HCT116 (cell line): ENCODE measurements around the gene MAML1. TPM values are rescaled to one million over a fixed set of nuclear protein-coding genes. Genes with fewer than 3 reads are reported as not detected.

Experiments
- ATAC-seq: fragments of 200-7000 bp; cut with Tn5 transposase; 2 replicates; pipeline ENCODE4 v1.9.1; 2020; ENCODE audit warnings: mild to moderate bottlenecking, moderate library complexity
- BruUV-seq: library from RNA; stranded (reverse); fragments of 400-500 nt; replicated peaks from 2 replicates; lab custom pipeline; 2021; lab: Mats Ljungman, UMichigan
- CTCF ChIA-PET: fragments of 300-600 bp; sonication (Branson Sonifier 250); formaldehyde crosslinking; loops from one replicate; lab custom pipeline; 2021; ENCODE audit warnings: antibody characterized with exemption; lab: Charles Lee
- POLR2A ChIA-PET: fragments of 300-600, 350-600 bp; sonication (Branson Sonifier 250); formaldehyde crosslinking; loops from one replicate; lab custom pipeline; 2021; ENCODE audit warnings: antibody characterized with exemption; lab: Charles Lee
- RAD21 ChIA-PET, 2 experiments: fragments of 300-600 bp; sonication (Branson Sonifier 250); formaldehyde crosslinking; loops; one replicate each; lab custom pipeline; 2023; ENCODE audit warnings: low total read pairs in 2 of 2; ENCODE audit not compliant: uncharacterized antibody in 2 of 2, unreplicated experiment in 2 of 2, low non-redundant PET in 1 of 2; lab: Charles Lee
- DNase-seq: peaks from one replicate; pipeline ENCODE4 v3.0.0-alpha.2; 2010; ENCODE audit warnings: low read depth, low spot score
- H2AFZ ChIP-seq: fragments of 200-600 bp; shearing (Covaris generic), sonication (generic); 2 replicates; pipeline ENCODE4 v1.6.1; 2017; ENCODE audit warnings: low read depth, mixed run types, mixed read lengths, antibody characterized with exemption, low read length; ENCODE audit not compliant: poor library complexity, severe bottlenecking
- H3K27ac ChIP-seq: 2 replicates; pipeline ENCODE4 v1.5.1; 2012; ENCODE audit warnings: low read depth, low read length
- H3K27me3 ChIP-seq: fragments of 200-600 bp; sonication (generic); 2 replicates; pipeline ENCODE4 v1.6.1; 2016; ENCODE audit warnings: mixed run types, low read length, mixed read lengths; ENCODE audit not compliant: insufficient read depth
- H3K36me3 ChIP-seq, 2 experiments: fragments of 200-500 bp in 1 of 2; fragments of 200-600 bp in 1 of 2; sonication (Bioruptor generic) in 1 of 2; sonication (generic) in 1 of 2; 2 replicates each; pipeline versions ENCODE4 v1.5.1 to v1.6.1; 2014 to 2016; ENCODE audit warnings: low read length in 2 of 2, inconsistent platforms in 1 of 2, mixed read lengths in 1 of 2, mixed run types in 1 of 2; ENCODE audit not compliant: insufficient read depth in 2 of 2, control insufficient read depth in 1 of 2
- H3K4me1 ChIP-seq, 2 experiments: fragments of 200-600 bp in 1 of 2; sonication (generic) in 1 of 2; 2 replicates each; pipeline versions ENCODE4 v1.5.1 to v1.6.1; 2012 to 2017; ENCODE audit warnings: low read length in 2 of 2, inconsistent platforms in 1 of 2, mild to moderate bottlenecking in 1 of 2, mixed read lengths in 1 of 2, mixed run types in 1 of 2, moderate library complexity in 1 of 2; ENCODE audit not compliant: insufficient read depth in 2 of 2, control insufficient read depth in 1 of 2
- H3K4me2 ChIP-seq: fragments of 200-600 bp; sonication (generic); 2 replicates; pipeline ENCODE4 v1.6.1; 2017; ENCODE audit warnings: mixed run types, low read length, mixed read lengths
- H3K4me3 ChIP-seq, 2 experiments: fragments of 200-600 bp in 1 of 2; sonication (generic) in 1 of 2; replicated peaks in 1 of 2; 2 replicates each; pipeline ENCODE4 v1.5.1; 2011 to 2016; ENCODE audit warnings: low read length in 2 of 2, control low read depth in 1 of 2, low read depth in 1 of 2, mild to moderate bottlenecking in 1 of 2, mixed read lengths in 1 of 2, mixed run types in 1 of 2
- H3K79me2 ChIP-seq: fragments of 200-600 bp; sonication (generic); 2 replicates; pipeline ENCODE4 v1.6.1; 2017; ENCODE audit warnings: mild to moderate bottlenecking, mixed run types, low read length, moderate library complexity, mixed read lengths; ENCODE audit not compliant: insufficient read depth
- H3K9ac ChIP-seq: fragments of 200-600 bp; sonication (generic); 2 replicates; pipeline ENCODE4 v1.6.1; 2016; ENCODE audit warnings: low read length, mixed read lengths
- H3K9me2 ChIP-seq: fragments of 200-600 bp; sonication (generic), shearing (Covaris generic); 2 replicates; pipeline ENCODE4 v1.6.1; 2017; ENCODE audit warnings: mixed run types, mild to moderate bottlenecking, moderate library complexity; ENCODE audit not compliant: insufficient read depth
- H3K9me3 ChIP-seq, 2 experiments: fragments of 200-500 bp in 1 of 2; fragments of 200-600 bp in 1 of 2; sonication (Bioruptor generic) in 1 of 2; sonication (generic) in 1 of 2; 2 replicates each; pipeline ENCODE4 v1.6.1; 2014 to 2017; ENCODE audit warnings: low read length in 2 of 2, mixed read lengths in 2 of 2, inconsistent platforms in 1 of 2, low read depth in 1 of 2, mild to moderate bottlenecking in 1 of 2, mixed run types in 1 of 2, moderate library complexity in 1 of 2; ENCODE audit not compliant: control insufficient read depth in 1 of 2, insufficient read depth in 1 of 2
- H4K20me1 ChIP-seq: fragments of 200-600 bp; sonication (generic), shearing (Covaris generic); 2 replicates; pipeline ENCODE4 v1.6.1; 2017; ENCODE audit warnings: mixed run types, mild to moderate bottlenecking, moderate library complexity; ENCODE audit not compliant: insufficient read depth
- CBX3 ChIP-seq: IDR thresholded peaks from 2 replicates; pipeline ENCODE4 v1.6.1; 2012; ENCODE audit warnings: low read depth
- EGR1 ChIP-seq: IDR thresholded peaks from 2 replicates; pipeline ENCODE4 v1.6.1; 2012; ENCODE audit warnings: low read depth
- ELF1 ChIP-seq: IDR thresholded peaks from 2 replicates; pipeline ENCODE4 v1.6.1; 2012; ENCODE audit warnings: low read depth, borderline replicate concordance
- EZH2 ChIP-seq: fragments of 200-600 bp; sonication (generic); IDR thresholded peaks from 2 replicates; pipeline ENCODE4 v1.6.1; 2017; ENCODE audit warnings: antibody characterized with exemption, mixed run types
- FOSL1 ChIP-seq: IDR thresholded peaks from 2 replicates; pipeline ENCODE4 v1.6.1; 2012; ENCODE audit warnings: low read depth
- JUND ChIP-seq: IDR thresholded peaks from 2 replicates; pipeline ENCODE4 v1.6.1; 2012
- POLR2A ChIP-seq: IDR thresholded peaks from 2 replicates; pipeline ENCODE4 v1.7.0; 2011; ENCODE audit warnings: borderline replicate concordance; ENCODE audit not compliant: insufficient read depth, insufficient read length; ENCODE audit errors: extremely low read depth
- RAD21 ChIP-seq: IDR thresholded peaks from 2 replicates; pipeline ENCODE4 v1.6.1; 2012; ENCODE audit warnings: low read depth, mild to moderate bottlenecking
- SIN3A ChIP-seq: IDR thresholded peaks from 2 replicates; pipeline ENCODE4 v1.6.1; 2012; ENCODE audit warnings: low read depth
- SP1 ChIP-seq: IDR thresholded peaks from 2 replicates; pipeline ENCODE4 v1.6.1; 2012; ENCODE audit warnings: low read depth
- SRF ChIP-seq: IDR thresholded peaks from 2 replicates; pipeline ENCODE4 v1.6.1; 2012; ENCODE audit warnings: low read depth
- TCF7L2 ChIP-seq: IDR thresholded peaks from 2 replicates; pipeline ENCODE4 v1.7.0; 2011; ENCODE audit warnings: borderline replicate concordance, inconsistent platforms; ENCODE audit not compliant: insufficient read depth, insufficient read length; ENCODE audit errors: extremely low read depth
- YY1 ChIP-seq: IDR thresholded peaks from 2 replicates; pipeline ENCODE4 v1.6.1; 2011; ENCODE audit warnings: low read length, low read depth, moderate library complexity, mild to moderate bottlenecking; ENCODE audit not compliant: insufficient replicate concordance; ENCODE audit errors: extremely low read depth
- ZFX ChIP-seq: fragments of 450-650 bp; IDR thresholded peaks from 2 replicates; pipeline ENCODE4 v1.6.1; 2017
- ZNF274 ChIP-seq: fragments of 200-500 bp; sonication (Bioruptor generic); IDR thresholded peaks from 2 replicates; pipeline ENCODE4 v1.6.1; 2014; ENCODE audit warnings: mild to moderate bottlenecking, low read depth, low read length, inconsistent platforms
- intact Hi-C: fragments of 100-400 bp; cut with micrococcal nuclease; formaldehyde crosslinking; loops from 2 replicates; pipeline ENCODE4 v1.10.0; 2022
- total RNA-seq: library from RNA; stranded (reverse); gene quantifications from one replicate; pipeline ENCODE4 v1.2.1, GENCODE V29; 2021; ENCODE audit not compliant: unreplicated experiment
- TF ChIP-seq, protein P1 (sequence below): IDR thresholded peaks from 2 replicates; pipeline ENCODE4 v1.6.1; 2012
- TF ChIP-seq, protein P2 (sequence below), 3 experiments: fragments of 200-600 bp in 1 of 3; sonication (generic) in 1 of 3; IDR thresholded peaks in 2 of 3; conservative IDR thresholded peaks in 1 of 3; 2 replicates each; pipeline ENCODE4 v1.5.1; 2012 to 2017; ENCODE audit warnings: low read depth in 2 of 3, low read length in 2 of 3, antibody characterized with exemption in 1 of 3, borderline replicate concordance in 1 of 3, control low read depth in 1 of 3, mild to moderate bottlenecking in 1 of 3, mixed read lengths in 1 of 3, mixed run types in 1 of 3, moderate library complexity in 1 of 3; ENCODE audit not compliant: insufficient read depth in 1 of 3
- TF ChIP-seq, protein P3 (sequence below): IDR thresholded peaks from 2 replicates; pipeline ENCODE4 v1.6.1; 2011; ENCODE audit warnings: mild to moderate bottlenecking, low read length, moderate library complexity; ENCODE audit not compliant: insufficient replicate concordance; ENCODE audit errors: extremely low read depth

MAML1 gene
- total RNA-seq, 1 experiment from 2014 or later, result 29.5 TPM

DNA sequence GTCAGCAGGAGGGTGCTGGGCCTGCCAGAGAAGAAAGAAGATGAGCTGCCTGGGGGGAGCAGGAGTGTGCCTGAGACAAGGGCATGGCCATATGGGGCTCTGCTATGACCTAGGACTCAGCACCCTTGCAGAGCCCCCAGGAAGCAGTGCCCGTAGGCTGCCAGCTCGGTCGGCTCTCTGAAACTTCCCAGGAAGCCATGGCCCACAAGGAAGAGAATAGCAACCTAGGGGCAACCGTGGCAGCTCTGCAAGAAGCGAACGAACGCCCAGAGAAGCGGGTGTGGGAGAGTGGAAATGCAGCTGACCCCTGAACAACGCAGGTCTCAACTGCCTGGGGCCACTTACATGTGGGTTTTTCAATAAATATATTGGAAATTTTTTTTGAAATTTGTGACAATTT is 50.5 kb downstream of the MAML1 start:
- Histone ChIP-seq H3K79me2 (no peaks in the 10 kb centered on the region), H3K36me3 (no peaks in the 10 kb centered on the region), H3K9me3 (no peaks in the 10 kb centered on the region), H3K4me2 (no peak overlapping the region), H3K4me1 (no peaks in the 10 kb centered on the region), H3K9ac (no peak overlapping the region), H3K27ac (no peak overlapping the region), H4K20me1 (no peaks in the 10 kb centered on the region; the same call in 1 of the 2 replicates), H3K9me2 (no peaks in the 10 kb centered on the region), H2AFZ (no peak overlapping the region), H3K27me3 (no peaks in the 10 kb centered on the region), H3K4me3 (no peak overlapping the region)
- BruUV-seq, result no TSS peak
- ChIA-PET CTCF (no interaction called here), RAD21 (no interaction called here), POLR2A (no interaction called here)
- DNase-seq (no peak), ATAC-seq (no peak)
- intact Hi-C loops, result no loop called here
- TF ChIP-seq ZFX, result no peak
- no peak for TF ChIP-seq JUND
- TF ChIP-seq, protein P1, sequence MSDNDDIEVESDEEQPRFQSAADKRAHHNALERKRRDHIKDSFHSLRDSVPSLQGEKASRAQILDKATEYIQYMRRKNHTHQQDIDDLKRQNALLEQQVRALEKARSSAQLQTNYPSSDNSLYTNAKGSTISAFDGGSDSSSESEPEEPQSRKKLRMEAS, result no peak
- no peak for TF ChIP-seq TCF7L2
- TF ChIP-seq POLR2A, result no peak
- no peak for TF ChIP-seq EZH2
- TF ChIP-seq EGR1, result no peak

DNA sequence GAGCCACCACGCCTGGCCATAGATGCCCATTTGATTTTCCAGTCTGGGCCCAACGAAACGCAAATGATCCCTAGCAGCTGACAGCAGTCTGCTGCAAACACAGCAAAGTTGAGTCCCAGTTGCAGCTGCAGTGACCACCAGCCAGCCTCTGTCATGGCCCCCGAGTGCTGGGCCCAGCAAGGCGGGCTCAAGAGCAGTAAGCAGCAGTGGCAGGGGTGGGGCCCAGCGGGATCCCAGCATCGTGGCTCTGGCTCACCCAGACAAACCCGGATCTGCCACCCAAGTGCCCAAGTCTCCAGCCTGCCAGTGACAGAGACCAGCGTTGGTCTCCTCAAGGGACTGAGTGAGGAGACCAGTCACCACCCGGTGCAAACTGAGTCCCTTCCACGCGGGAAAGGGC is 54.2 kb downstream of the MAML1 start:
- Histone ChIP-seq H3K9me2 (no peaks in the 10 kb centered on the region), H3K27me3 (no peaks in the 10 kb centered on the region), H3K9me3 (no peaks in the 10 kb centered on the region), H3K4me3 (no peak overlapping the region), H4K20me1 (no peaks in the 10 kb centered on the region; the same call in 1 of the 2 replicates), H3K27ac (no peak overlapping the region), H3K79me2 (no peaks in the 10 kb centered on the region), H3K36me3 (no peaks in the 10 kb centered on the region), H3K4me2 (no peak overlapping the region), H3K9ac (no peak overlapping the region), H2AFZ (no peak overlapping the region), H3K4me1 (no peaks in the 10 kb centered on the region)
- ATAC-seq, result no peak
- RAD21 ChIA-PET, result no interaction called here
- DNase-seq, result no peak
- intact Hi-C loops, result no loop called here
- CTCF ChIA-PET, result no interaction called here
- POLR2A ChIA-PET, result no interaction called here
- BruUV-seq, result no TSS peak
- TF ChIP-seq SP1 (no peak), ZFX (no peak), SIN3A (no peak), FOSL1 (no peak), EGR1 (no peak), JUND (no peak), EZH2 (no peak), TCF7L2 (no peak), ZNF274 (no peak), YY1 (no peak), SRF (no peak), POLR2A (no peak), ELF1 (no peak), CBX3 (no peak), RAD21 (no peak)
- TF ChIP-seq, protein P2, sequence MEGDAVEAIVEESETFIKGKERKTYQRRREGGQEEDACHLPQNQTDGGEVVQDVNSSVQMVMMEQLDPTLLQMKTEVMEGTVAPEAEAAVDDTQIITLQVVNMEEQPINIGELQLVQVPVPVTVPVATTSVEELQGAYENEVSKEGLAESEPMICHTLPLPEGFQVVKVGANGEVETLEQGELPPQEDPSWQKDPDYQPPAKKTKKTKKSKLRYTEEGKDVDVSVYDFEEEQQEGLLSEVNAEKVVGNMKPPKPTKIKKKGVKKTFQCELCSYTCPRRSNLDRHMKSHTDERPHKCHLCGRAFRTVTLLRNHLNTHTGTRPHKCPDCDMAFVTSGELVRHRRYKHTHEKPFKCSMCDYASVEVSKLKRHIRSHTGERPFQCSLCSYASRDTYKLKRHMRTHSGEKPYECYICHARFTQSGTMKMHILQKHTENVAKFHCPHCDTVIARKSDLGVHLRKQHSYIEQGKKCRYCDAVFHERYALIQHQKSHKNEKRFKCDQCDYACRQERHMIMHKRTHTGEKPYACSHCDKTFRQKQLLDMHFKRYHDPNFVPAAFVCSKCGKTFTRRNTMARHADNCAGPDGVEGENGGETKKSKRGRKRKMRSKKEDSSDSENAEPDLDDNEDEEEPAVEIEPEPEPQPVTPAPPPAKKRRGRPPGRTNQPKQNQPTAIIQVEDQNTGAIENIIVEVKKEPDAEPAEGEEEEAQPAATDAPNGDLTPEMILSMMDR (IDR thresholded peaks at IDR 0.05 in 2 of 3, conservative IDR thresholded peaks at IDR 0.05 in 1 of 3; ENCODE audit: borderline replicate concordance in 1 of 3, insufficient read depth in 1 of 3, low read depth in 2 of 3, low read length in 2 of 3), result no peak
- TF ChIP-seq, protein P3, sequence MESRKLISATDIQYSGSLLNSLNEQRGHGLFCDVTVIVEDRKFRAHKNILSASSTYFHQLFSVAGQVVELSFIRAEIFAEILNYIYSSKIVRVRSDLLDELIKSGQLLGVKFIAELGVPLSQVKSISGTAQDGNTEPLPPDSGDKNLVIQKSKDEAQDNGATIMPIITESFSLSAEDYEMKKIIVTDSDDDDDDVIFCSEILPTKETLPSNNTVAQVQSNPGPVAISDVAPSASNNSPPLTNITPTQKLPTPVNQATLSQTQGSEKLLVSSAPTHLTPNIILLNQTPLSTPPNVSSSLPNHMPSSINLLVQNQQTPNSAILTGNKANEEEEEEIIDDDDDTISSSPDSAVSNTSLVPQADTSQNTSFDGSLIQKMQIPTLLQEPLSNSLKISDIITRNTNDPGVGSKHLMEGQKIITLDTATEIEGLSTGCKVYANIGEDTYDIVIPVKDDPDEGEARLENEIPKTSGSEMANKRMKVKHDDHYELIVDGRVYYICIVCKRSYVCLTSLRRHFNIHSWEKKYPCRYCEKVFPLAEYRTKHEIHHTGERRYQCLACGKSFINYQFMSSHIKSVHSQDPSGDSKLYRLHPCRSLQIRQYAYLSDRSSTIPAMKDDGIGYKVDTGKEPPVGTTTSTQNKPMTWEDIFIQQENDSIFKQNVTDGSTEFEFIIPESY, result no peak
